ENCODE data around the gene KCNJ2. TPM values are rescaled to one million over a fixed set of nuclear protein-coding genes. Genes with fewer than 3 reads are reported as not detected.

KCNJ2 gene
- total RNA-seq, result under 1 TPM; 0.33 to 0.78 TPM

DNA sequence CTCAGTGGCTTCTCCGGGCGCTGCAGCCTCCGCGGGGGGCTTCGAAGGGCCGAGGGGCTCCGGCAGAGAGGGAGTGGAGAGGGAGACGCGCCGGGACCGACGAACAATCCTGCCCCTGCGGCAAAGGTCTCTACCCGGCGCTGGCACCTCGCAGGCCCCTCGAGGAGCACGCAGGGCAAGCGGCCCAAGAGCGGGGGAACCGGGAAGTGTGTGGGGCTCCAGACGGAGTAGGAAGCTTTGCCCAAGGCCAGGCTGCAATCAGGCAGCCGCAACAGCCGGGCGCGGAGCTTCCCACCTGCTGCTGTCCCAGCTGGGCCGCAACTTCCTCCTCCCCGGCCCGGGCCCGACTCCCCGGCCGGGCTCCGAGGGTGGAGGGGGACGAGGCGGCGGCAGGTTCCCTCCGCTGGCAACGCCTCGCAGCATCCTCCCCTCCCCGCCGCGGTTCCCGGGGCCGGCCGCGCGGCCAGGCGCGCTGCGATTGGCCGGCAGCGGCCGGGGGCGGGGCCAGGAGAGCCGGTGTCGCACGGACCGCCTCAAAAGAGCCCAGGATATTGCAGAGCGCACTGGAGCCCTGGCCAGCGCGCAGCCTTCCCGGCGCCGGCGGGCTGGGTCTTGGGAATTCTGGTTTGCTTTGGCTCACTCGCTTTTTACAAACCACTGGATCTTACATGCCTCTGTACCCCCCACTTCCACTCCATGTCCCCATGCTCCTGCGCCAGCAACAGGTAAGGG, at the start of gene KCNJ2:
Gene KCNJ2, plus strand, starts transcription at position 556 of the 732 bp plus-strand sequence. CDS start 5,508 bp downstream, outside the sequence.
- peak within 1 kb of the TSS; percentile 32 to 37 for H3K4me3 ChIP-seq
- peak; percentile 85 to 91 (median 88) for DNase-seq
- intact Hi-C loops (cut with DNase I), result no loop called here
- peak within 1 kb of the TSS; percentile 21 to 88 (median 72) for H3K27ac ChIP-seq
- H3K36me3 ChIP-seq (replicated peaks in 1 of 2; ENCODE audit: insufficient read depth in 1 of 2, low read depth in 2 of 2), result no peaks in the 10 kb centered on the region
- peaks cover 0 to 10% of the 10 kb centered on the region in 2 donors for H3K27me3 ChIP-seq
- WGBS, 2 donors, result 0% methylated on average over 27 to 67 of the region's 67 CpGs
- H3K4me1 ChIP-seq, result peaks cover 8% of the 10 kb centered on the region
- ATAC-seq, result peak; percentile 97
- no peaks in the 10 kb centered on the region for H3K9me3 ChIP-seq
- TF ChIP-seq, protein P1, sequence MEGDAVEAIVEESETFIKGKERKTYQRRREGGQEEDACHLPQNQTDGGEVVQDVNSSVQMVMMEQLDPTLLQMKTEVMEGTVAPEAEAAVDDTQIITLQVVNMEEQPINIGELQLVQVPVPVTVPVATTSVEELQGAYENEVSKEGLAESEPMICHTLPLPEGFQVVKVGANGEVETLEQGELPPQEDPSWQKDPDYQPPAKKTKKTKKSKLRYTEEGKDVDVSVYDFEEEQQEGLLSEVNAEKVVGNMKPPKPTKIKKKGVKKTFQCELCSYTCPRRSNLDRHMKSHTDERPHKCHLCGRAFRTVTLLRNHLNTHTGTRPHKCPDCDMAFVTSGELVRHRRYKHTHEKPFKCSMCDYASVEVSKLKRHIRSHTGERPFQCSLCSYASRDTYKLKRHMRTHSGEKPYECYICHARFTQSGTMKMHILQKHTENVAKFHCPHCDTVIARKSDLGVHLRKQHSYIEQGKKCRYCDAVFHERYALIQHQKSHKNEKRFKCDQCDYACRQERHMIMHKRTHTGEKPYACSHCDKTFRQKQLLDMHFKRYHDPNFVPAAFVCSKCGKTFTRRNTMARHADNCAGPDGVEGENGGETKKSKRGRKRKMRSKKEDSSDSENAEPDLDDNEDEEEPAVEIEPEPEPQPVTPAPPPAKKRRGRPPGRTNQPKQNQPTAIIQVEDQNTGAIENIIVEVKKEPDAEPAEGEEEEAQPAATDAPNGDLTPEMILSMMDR (IDR thresholded peaks at IDR 0.05), result no peak
- peak; percentile 66 to 89 (median 83) for TF ChIP-seq POLR2A (IDR thresholded peaks at IDR 0.05)

GRCh38 chr17:70119545-70119944, 49.8 kb upstream of the KCNJ2 start:
- no peaks in the 10 kb centered on the region for H3K27me3 ChIP-seq
- WGBS, 2 donors, result 88 to 90% methylated on average over 1 of the region's 1 CpG
- ATAC-seq (no peak), DNase-seq (no peak)
- TF ChIP-seq, protein P1 (IDR thresholded peaks at IDR 0.05), result no peak
- TF ChIP-seq POLR2A (IDR thresholded peaks at IDR 0.05), result no peak
- no peaks in the 10 kb centered on the region for H3K9me3 ChIP-seq
- H3K27ac ChIP-seq, result peak overlapping the region in 2 of 4 donors; percentile 10 to 38
- intact Hi-C loops (cut with DNase I), result no loop called here
- peaks cover 19% of the 10 kb centered on the region for H3K4me1 ChIP-seq
- H3K4me3 ChIP-seq, result no peak overlapping the region
- no peaks in the 10 kb centered on the region for H3K36me3 ChIP-seq (replicated peaks in 1 of 2; ENCODE audit: insufficient read depth in 1 of 2, low read depth in 2 of 2)

DNA sequence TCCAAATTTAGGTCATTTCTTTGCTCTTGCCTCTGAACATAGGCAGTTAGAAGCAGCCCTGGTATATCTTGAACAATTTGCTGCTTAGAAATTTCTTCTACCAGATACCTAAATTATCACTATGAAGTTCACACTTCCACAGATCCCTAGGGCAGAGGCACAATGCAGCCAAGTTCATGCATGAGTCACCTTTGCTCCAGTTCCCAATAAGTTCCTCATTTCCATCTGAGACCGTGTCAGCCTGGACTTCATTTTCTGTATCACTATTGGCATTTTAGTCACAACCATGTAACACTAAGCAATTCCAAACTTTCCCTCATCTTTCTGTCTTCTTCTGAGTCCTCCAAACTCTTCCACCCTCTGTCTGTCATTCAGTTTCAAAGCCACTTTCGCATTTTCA, 49.3 kb upstream of the KCNJ2 start:
- 61 to 73% methylated on average over 2 of the region's 2 CpGs for WGBS, 2 donors
- TF ChIP-seq, protein P1 (IDR thresholded peaks at IDR 0.05), result no peak
- no peak for TF ChIP-seq POLR2A (IDR thresholded peaks at IDR 0.05)
- Histone ChIP-seq H3K4me3 (no peak overlapping the region), H3K27ac (peak overlapping the region in 2 of 4 donors; percentile 10 to 38), H3K9me3 (no peaks in the 10 kb centered on the region), H3K27me3 (no peaks in the 10 kb centered on the region), H3K36me3 (replicated peaks in 1 of 2; ENCODE audit: insufficient read depth in 1 of 2, low read depth in 2 of 2) (no peaks in the 10 kb centered on the region), H3K4me1 (peaks cover 19% of the 10 kb centered on the region)
- ATAC-seq, result no peak
- intact Hi-C loops (cut with DNase I), result no loop called here
- no peak for DNase-seq

- no peaks in the 10 kb centered on the region for H3K36me3 ChIP-seq (replicated peaks in 1 of 2; ENCODE audit: insufficient read depth in 1 of 2, low read depth in 2 of 2)
- no peak overlapping the region for H3K4me3 ChIP-seq
- TF ChIP-seq POLR2A (IDR thresholded peaks at IDR 0.05), result no peak
- TF ChIP-seq, protein P1 (IDR thresholded peaks at IDR 0.05), result no peak
- no peak overlapping the region for H3K27ac ChIP-seq
- no peaks in the 10 kb centered on the region for H3K27me3 ChIP-seq
- peaks cover 19% of the 10 kb centered on the region for H3K4me1 ChIP-seq
- intact Hi-C loops (cut with DNase I), result no loop called here
- DNase-seq (no peak), ATAC-seq (no peak)
- no peaks in the 10 kb centered on the region for H3K9me3 ChIP-seq
- 64 to 85% methylated on average over 4 of the region's 4 CpGs for WGBS, 2 donors
These were observed 48.9 kb upstream of the KCNJ2 start for GRCh38 chr17:70120425-70120824.

GRCh38 chr17:70121126-70121525, 48.2 kb upstream of the KCNJ2 start:
- ATAC-seq (no peak), DNase-seq (no peak)
- Histone ChIP-seq H3K27ac (no peak overlapping the region), H3K36me3 (replicated peaks in 1 of 2; ENCODE audit: insufficient read depth in 1 of 2, low read depth in 2 of 2) (no peaks in the 10 kb centered on the region), H3K4me1 (peaks cover 19% of the 10 kb centered on the region), H3K4me3 (no peak overlapping the region), H3K9me3 (no peaks in the 10 kb centered on the region), H3K27me3 (no peaks in the 10 kb centered on the region)
- 77 to 79% methylated on average over 3 of the region's 3 CpGs for WGBS, 2 donors
- intact Hi-C loops (cut with DNase I), result no loop called here
- TF ChIP-seq POLR2A (IDR thresholded peaks at IDR 0.05), result no peak
- TF ChIP-seq, protein P1 (IDR thresholded peaks at IDR 0.05), result no peak

Data from body of pancreas (tissue), 4 donors.